Neural progenitor cell (in vitro differentiated cells): Measurements from ENCODE around the gene COG7.

Experiments used
- EZH2phosphoT487 ChIP-seq: fragments of 200-600 bp; sonication (generic); IDR thresholded peaks from 2 replicates; pipeline ENCODE4 v1.6.1; 2017; ENCODE audit warnings: antibody characterized with exemption
- TF ChIP-seq, protein P1 (sequence below): fragments of 200-600 bp; sonication (generic); IDR thresholded peaks from 2 replicates; pipeline ENCODE4 v1.5.1; 2017; ENCODE audit warnings: antibody characterized with exemption, mild to moderate bottlenecking

- TF ChIP-seq, protein P1, sequence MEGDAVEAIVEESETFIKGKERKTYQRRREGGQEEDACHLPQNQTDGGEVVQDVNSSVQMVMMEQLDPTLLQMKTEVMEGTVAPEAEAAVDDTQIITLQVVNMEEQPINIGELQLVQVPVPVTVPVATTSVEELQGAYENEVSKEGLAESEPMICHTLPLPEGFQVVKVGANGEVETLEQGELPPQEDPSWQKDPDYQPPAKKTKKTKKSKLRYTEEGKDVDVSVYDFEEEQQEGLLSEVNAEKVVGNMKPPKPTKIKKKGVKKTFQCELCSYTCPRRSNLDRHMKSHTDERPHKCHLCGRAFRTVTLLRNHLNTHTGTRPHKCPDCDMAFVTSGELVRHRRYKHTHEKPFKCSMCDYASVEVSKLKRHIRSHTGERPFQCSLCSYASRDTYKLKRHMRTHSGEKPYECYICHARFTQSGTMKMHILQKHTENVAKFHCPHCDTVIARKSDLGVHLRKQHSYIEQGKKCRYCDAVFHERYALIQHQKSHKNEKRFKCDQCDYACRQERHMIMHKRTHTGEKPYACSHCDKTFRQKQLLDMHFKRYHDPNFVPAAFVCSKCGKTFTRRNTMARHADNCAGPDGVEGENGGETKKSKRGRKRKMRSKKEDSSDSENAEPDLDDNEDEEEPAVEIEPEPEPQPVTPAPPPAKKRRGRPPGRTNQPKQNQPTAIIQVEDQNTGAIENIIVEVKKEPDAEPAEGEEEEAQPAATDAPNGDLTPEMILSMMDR: no peak
- TF ChIP-seq EZH2phosphoT487: no peak
Measured at GRCh38 chr16:23499801-23500200, 46.8 kb upstream of the COG7 start.
